Measurements from ENCODE around the gene CFAP77. TPM values are rescaled to one million over a fixed set of nuclear protein-coding genes. Genes with fewer than 3 reads are reported as not detected.

CFAP77 gene
- total RNA-seq, 1 donor from 2014 or later, result not detected

GRCh38 chr9:132494857-132495256 is 84.8 kb downstream of the CFAP77 start:
- no peak for DNase-seq

GRCh38 chr9:132497731-132498130 is 87.7 kb downstream of the CFAP77 start:
- no peak for DNase-seq

GRCh38 chr9:132498531-132499210 is 88.7 kb downstream of the CFAP77 start:
- DNase-seq, result no peak

- no peak for DNase-seq
Measured at GRCh38 chr9:132499251-132499650, 89.2 kb downstream of the CFAP77 start.

- no peak for DNase-seq
Measured at GRCh38 chr9:132500193-132500592, 90.2 kb downstream of the CFAP77 start.

- DNase-seq, result no peak
Measured at GRCh38 chr9:132502480-132502879, 92.5 kb downstream of the CFAP77 start.

- no peak for DNase-seq
Measured at GRCh38 chr9:132503116-132503515, 93.1 kb downstream of the CFAP77 start.

GRCh38 chr9:132504488-132504887 is 94.5 kb downstream of the CFAP77 start:
- no peak for DNase-seq

- no peak for DNase-seq
Measured at GRCh38 chr9:132505991-132506655, 96.1 kb downstream of the CFAP77 start.

GRCh38 chr9:132506977-132507669 is 97.1 kb downstream of the CFAP77 start:
- DNase-seq, result no peak

- peak; percentile 8 for DNase-seq
Measured at GRCh38 chr9:132507670-132508469, 97.9 kb downstream of the CFAP77 start.

GRCh38 chr9:132509928-132510874 is 100.2 kb downstream of the CFAP77 start:
- no peak for DNase-seq

GRCh38 chr9:132511191-132511999 is 101.4 kb downstream of the CFAP77 start:
- no peak for DNase-seq

- DNase-seq, result no peak
Measured at GRCh38 chr9:132513416-132513815, 103.4 kb downstream of the CFAP77 start.

- no peak for DNase-seq
Measured at GRCh38 chr9:132514011-132514744, 104.2 kb downstream of the CFAP77 start.

- no peak for DNase-seq
Measured at GRCh38 chr9:132514821-132515220, 104.8 kb downstream of the CFAP77 start.

- DNase-seq, result no peak
Measured at GRCh38 chr9:132516301-132516700, 106.3 kb downstream of the CFAP77 start.

- DNase-seq, result no peak
Measured at GRCh38 chr9:132516911-132517310, 106.9 kb downstream of the CFAP77 start.

GRCh38 chr9:132517815-132518550 is 108.0 kb downstream of the CFAP77 start:
- DNase-seq, result no peak
